Hematopoietic multipotent progenitor cell treated with erythropoietin and hydrocortisone succinate and interleukin-3 and kit ligand, for 8 days (in vitro differentiated cells): ENCODE measurements around the gene RAB40AL.
A peak's percentile ranks its signal among the peaks of the same experiment; 100 is the strongest.
"Not testable (repeated sequence)": the region's sequence is repeated elsewhere in the genome, so short reads cannot be mapped to it uniquely, and the experiment has no call there.

Experiments
- DNase-seq: peaks from one replicate; pipeline ENCODE4 v3.0.0-alpha.2; 2015

The RAB40AL gene

GRCh38 chrX:102936972-102937371 lies at the start of gene RAB40AL:
TSS of gene RAB40AL (plus strand) at chrX:102937272. CDS start at chrX:102937319, 47 bp downstream.
- DNase-seq, result not testable (repeated sequence)

DNA sequence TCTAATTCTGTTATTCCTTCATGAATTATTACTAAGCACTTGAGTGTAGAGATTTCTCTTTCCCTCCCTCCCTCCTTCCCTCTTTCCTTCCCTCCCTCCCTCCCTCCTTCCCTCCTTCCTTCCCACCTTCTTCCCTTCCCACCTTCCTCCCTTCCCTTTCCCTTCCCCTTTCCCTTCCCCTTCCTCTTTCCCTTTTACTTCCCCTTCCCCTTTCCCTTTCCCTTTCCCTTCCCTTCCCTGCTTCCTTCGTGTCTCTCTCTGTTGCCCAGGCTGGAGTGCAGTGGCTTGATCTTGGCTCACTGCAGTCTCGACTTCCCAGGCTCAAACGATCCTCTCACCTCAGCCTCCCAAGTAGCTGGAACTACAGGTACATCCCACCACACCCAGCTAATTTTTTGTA lies 49.4 kb upstream of the RAB40AL start:
- no peak for DNase-seq

GRCh38 chrX:102892103-102892502 lies 45.0 kb upstream of the RAB40AL start:
- no peak for DNase-seq

- peak; percentile 68 for DNase-seq
Observed at GRCh38 chrX:102899940-102900916, 36.8 kb upstream of the RAB40AL start.

DNA sequence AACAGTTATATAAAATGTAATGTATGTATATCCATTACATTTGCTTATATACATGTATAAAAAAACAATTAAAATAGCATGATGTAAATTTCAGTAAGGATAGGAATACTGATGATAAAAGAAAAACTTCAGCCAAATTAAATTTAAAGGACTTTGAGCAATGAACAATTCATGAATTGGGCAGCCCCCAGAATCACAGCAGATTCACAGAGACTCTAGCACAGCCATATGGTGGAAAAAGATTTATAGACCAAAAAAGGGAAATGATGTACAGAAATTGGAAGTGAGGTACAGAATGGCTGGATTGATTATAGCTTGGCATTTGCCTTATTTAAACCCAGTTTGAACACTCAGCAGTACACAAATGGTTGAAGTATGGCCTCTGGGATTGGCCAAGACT lies 34.7 kb upstream of the RAB40AL start:
- DNase-seq, result no peak

DNA sequence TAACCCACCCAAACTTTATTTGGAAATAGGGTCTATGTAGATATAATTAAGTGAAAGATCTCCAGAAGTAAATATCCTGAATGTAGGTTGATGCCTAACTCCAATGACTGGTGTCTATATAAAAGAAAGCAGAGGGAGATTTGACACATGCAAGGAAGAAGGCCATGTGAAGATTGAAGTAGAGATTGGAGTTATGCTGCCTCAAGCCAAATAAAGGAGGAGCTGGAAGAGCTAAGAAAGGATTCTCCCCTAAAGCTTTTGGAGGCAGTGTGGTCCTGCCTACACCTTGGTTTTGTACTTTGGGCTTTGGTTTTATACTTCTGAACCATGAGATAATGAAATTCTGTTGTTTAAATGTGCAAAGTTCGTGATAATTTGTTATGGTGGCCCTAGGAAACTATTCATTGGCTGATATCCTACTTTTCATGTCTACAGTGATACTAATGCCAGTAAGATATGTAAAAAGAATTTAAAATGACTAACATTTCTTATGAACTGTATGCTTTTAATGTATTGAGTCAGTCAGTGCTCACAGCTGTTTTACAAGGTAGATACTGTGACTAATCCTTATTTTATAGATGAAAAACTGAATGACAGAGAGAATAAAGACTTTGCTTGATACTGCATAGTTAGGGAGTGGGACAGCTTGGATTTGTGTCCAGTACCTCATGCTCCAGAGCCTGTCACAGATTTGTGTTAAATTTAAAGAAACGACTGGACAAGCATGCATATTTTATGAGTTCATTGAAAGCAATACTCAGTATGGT lies 5.9 kb upstream of the RAB40AL start:
- DNase-seq, result no peak

GRCh38 chrX:102934624-102935023 lies 2.4 kb upstream of the RAB40AL start:
- DNase-seq, result peak; percentile 49

DNA sequence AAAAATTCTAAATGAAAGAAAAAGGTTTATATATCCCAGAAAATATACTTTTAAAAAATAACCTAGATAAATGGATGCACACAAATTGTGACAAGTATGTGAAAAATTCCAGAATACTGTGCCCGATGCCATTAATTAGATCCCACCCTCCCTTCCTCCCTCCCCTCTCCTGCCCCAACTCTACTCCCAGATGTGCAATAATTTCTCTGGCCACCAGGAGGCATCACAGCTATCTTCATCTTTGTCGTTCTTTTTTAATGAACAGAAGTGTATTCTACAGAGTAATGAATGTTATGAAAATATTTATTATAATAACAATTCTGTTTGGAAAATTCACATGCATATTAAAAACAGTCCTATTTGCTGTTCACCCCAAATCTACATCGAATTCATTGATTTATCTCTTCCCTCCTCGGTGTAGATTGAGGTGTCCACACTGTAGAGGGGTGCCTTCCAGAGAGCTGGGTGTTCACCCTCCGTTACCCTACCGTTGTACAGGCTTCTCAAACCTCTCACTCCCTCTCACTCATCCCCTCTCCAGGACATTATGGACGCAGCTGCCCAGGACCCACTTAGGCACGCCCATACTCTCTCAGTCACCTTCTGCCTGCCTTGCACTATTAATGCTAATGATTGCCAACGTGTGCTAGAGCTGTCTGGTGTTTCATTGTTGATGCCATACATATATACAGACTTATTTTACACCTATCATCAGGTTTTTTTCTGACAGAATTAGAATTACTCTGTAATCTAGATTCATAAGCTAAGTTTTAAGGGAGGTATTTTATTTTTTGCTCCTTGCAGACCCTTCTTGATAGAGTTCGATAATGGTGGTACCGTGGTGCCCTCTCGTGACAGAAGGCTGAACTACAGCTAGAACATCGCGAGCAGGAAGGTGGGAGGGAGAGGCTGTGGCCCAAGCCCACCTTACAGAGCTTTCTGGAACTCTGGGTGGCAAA lies 14.1 kb downstream of the RAB40AL start:
- peak; percentile 71 for DNase-seq

DNA sequence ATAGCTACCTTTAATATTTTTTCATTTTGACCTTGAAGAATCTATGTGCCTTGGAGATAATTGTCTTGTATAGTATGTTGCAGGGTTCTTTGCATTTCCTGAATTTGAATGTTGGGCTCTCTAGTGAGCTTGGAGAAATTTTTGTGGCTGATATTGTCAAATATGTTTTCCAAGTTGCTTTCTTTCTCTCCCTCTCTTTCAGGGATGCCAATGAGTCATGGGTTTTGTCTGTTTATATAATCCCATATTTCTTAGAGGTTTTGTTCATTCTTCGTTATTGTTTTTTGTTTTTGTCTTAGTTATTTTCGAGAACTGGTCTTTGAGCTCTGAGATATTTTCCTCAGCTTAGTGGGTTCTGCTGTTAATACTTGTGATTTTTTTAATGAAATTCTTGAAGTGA lies 20.7 kb downstream of the RAB40AL start:
- no peak for DNase-seq

GRCh38 chrX:102958794-102959193 lies 21.7 kb downstream of the RAB40AL start:
- no peak for DNase-seq

DNA sequence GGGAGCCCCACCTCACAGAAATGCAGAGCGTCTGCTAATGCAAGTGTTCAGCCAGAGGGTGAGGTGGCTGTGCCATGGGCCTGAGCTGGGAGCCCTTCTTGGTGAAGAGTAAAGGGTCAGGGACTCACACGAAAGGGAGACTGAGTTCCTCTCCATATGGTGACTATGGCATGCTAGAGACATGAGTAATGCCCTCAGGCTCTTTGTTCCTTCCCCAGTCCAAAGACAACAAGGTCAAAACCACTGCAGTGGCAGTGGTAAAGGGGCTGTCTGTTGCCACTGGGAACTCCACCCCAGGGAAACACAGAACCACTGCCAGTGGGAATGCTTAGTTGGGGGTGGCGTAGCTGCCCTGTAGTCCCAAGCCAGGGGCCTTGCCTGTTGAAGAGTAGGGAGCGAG lies 22.4 kb downstream of the RAB40AL start:
- DNase-seq, result no peak

GRCh38 chrX:102963955-102964354 lies 26.9 kb downstream of the RAB40AL start:
- DNase-seq, result no peak

DNA sequence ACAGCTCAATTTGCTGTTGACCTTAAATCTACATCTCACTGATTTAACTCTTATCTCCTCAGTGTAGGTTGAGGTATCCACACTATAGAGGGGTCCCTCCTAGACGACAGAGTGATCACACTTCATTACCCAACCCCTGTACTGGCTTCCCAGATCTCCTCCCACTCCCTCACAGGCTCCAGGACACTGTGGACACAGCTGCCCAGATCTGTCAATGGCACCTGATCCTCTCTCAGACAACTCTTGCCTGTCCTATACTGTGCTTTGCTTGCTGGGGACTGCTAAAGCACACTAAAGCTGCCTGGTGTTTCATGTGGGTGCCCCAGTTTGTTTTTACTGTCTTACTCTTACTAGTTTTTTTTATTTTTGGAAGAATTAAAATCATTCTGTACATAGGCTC lies 27.9 kb downstream of the RAB40AL start:
- no peak for DNase-seq

- DNase-seq, result no peak
Observed at GRCh38 chrX:102966701-102967100, 29.6 kb downstream of the RAB40AL start.

DNA sequence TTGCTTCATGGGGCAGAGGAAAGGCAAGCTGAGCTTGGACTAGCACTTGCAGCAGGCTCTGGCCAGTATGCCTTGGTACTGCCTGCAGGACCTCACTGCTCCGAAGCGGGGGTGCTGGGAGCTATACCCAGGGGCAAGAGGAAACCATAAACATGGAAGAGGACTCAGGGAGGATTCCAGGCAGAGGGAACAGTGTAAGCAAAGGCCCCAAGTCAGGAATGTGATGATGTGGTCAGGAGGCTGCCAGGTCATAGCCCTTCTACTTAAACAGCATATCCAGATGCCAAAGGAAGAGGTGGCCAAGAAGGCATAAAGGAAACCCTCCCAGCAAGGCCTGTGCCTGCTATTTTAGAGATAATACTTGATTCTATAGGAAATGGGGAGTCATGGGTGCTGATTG lies 31.1 kb downstream of the RAB40AL start:
- no peak for DNase-seq

DNA sequence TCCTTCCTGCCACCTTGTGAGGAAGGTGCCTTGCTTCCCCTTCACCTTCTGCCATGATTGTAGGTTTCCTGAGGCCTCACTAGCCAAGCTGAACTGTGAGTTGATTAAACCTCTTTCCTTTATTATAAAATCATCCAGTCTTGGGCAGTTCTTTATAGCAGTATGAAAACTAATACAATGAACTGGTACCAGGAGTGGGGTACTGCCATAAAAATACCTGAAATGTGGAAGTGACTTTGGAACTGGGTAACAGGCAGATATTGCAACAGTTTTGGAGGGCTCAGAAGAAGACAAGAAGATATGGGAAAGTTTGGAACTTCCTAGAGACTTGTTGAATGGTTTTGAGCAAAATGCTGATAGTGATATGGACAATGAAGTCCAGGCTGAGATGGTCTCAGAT lies 34.5 kb downstream of the RAB40AL start:
- not testable (repeated sequence) for DNase-seq

DNA sequence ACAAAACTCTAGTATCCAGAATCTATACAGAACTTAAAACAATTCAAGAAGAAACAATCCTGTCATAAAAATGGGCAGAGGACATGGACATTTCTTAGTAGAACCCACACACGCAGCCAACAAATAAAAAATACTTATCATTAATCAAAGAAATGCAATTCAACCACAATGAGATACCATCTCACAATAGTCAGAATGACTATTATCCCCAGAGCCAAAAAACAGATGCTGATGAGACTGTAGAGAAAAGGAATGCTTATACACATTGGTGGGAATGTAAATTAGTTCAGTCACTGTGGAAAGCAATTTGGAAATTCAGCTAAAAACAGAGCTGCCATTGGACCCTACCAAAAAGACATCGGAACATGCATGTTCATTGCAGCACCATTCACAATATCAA lies 37.9 kb downstream of the RAB40AL start:
- no peak for DNase-seq

- peak; percentile 2 for DNase-seq
Observed at GRCh38 chrX:102976286-102976685, 39.2 kb downstream of the RAB40AL start.

DNA sequence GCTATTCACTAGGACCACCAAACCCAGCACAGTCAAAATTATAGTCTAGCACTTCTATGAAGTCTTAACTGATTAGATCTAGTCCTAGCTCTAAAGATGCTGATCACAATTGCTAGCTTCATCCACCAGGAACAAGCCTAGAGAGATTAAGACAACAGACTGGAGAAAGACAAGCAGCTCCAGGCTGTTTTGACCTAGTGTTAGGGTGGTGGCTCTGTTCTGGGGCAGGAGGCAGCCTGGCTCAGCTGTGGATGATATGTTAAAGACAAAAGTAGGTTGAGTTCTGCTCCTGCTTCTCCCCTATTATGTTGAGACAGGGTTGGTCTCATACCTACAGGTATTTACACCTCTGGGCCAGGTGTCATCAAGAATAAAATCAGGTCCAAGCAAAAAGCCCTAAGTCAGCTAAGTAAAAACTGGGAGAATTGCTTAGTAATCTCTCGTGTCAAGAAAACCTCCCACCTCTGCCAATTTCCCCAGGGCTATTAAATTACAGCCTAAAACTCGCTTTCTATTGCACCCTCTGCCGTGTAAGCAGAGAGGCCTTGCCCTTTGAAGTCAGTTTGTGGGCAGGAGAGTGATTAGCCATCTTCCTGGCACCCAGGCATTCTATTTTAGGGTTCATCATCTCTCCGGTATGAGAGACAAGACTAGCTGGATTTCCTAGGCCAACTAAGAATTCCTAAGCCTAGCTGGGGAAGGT lies 39.9 kb downstream of the RAB40AL start:
- no peak for DNase-seq

DNA sequence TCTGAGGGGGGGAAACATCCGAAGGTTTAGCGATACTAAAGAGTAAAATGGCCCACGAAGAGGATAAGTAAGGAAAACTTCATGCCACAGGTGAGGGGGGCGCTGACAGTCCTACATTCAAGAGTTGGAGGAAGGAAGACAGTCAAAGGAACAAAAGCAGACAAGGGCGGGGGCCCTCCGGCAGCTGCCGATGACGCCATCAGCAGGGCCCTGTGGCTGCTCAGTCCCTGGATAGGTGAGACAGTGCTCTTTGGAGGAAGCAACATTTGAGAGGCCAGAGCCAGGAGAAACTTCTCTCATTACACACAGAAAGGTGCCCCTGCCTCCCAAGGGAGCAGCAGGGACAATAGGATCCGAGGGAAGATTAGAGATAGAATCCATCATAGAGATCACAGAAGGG lies 41.5 kb downstream of the RAB40AL start:
- no peak for DNase-seq

DNA sequence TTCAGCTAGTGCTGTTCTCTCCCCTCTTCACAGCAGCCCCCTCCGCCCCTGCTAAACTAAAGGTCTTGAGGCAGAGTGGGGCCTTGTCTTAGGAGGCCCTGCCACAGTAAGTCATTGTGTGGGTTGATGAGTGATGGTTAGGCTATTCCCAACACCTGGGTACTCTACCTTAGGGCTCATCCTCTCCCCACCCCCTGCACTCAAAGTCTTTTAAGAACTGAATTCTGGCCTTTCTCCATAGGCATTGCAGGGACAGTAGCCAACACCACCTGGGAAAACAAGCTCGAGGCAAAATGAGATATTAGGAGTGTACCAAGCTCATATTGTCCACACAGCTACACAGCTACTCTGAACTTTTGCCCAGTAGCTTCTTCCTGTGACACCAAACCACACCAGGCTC lies 42.5 kb downstream of the RAB40AL start:
- DNase-seq, result no peak

- no peak for DNase-seq
Observed at GRCh38 chrX:102983205-102983604, 46.1 kb downstream of the RAB40AL start.
